Measurements from ENCODE around the gene AHCTF1.

- TF ChIP-seq CTCF (IDR thresholded peaks at IDR 0.05) (no peak), EZH2phosphoT487 (IDR thresholded peaks at IDR 0.05) (no peak)
Measured at GRCh38 chr1:246827396-246827795, 104.4 kb downstream of the AHCTF1 start.

All from neural progenitor cell (in vitro differentiated cells).